CD14-positive monocyte (primary cell): ENCODE data around the gene PLIN1. TPM values are rescaled to one million over a fixed set of nuclear protein-coding genes. Genes with fewer than 3 reads are reported as not detected.

Experiments used
- DNase-seq, 3 donors: peaks; one replicate each; pipeline ENCODE4 v3.0.0-alpha.2; 2011 to 2022
- H2AFZ ChIP-seq: 2 replicates; pipeline ENCODE4 v1.6.0; 2012; ENCODE audit warnings: mild to moderate bottlenecking, low read depth, low read length, inconsistent platforms; ENCODE audit not compliant: insufficient read depth, poor library complexity, severe bottlenecking
- H3K27ac ChIP-seq, 2 donors: 1 replicate in 1 of 2; 2 replicates in 1 of 2; pipeline ENCODE4 v1.5.1; 2012 to 2013; ENCODE audit warnings: low read length in 2 of 2, control low read depth in 1 of 2, inconsistent platforms in 1 of 2, low read depth in 1 of 2, mild to moderate bottlenecking in 1 of 2
- H3K27me3 ChIP-seq, 2 donors: one replicate each; pipeline versions ENCODE4 v1.6.0 to v1.6.1; 2011 to 2013; ENCODE audit warnings: low read length in 2 of 2; ENCODE audit not compliant: control insufficient read depth in 2 of 2, insufficient read depth in 2 of 2
- H3K36me3 ChIP-seq, 2 donors: replicated peaks in 1 of 2; 1 replicate in 1 of 2; 2 replicates in 1 of 2; pipeline versions ENCODE4 v1.5.1 to v1.6.1; 2012 to 2013; ENCODE audit warnings: low read length in 2 of 2, control low read depth in 1 of 2, inconsistent platforms in 1 of 2, mild to moderate bottlenecking in 1 of 2; ENCODE audit not compliant: insufficient read depth in 2 of 2, control insufficient read depth in 1 of 2
- H3K4me1 ChIP-seq, 2 donors: 1 replicate in 1 of 2; 2 replicates in 1 of 2; pipeline versions ENCODE4 v1.5.1 to v1.6.1; 2012 to 2013; ENCODE audit warnings: low read length in 2 of 2, control low read depth in 1 of 2, inconsistent platforms in 1 of 2, mild to moderate bottlenecking in 1 of 2, moderate library complexity in 1 of 2; ENCODE audit not compliant: insufficient read depth in 2 of 2, control insufficient read depth in 1 of 2
- H3K4me2 ChIP-seq: replicated peaks from 2 replicates; pipeline ENCODE3; 2012; ENCODE audit warnings: low read length, moderate library complexity, mild to moderate bottlenecking; ENCODE audit not compliant: poor library complexity, severe bottlenecking; ENCODE audit errors: extremely low read depth
- H3K4me3 ChIP-seq, 3 experiments: fragments of 200-600 bp in 1 of 3; sonication (generic) in 1 of 3; replicated peaks in 1 of 3; 1 replicate in 2 of 3; 2 replicates in 1 of 3; pipeline ENCODE4 v1.5.1; 2011 to 2013; ENCODE audit warnings: low read length in 3 of 3, mild to moderate bottlenecking in 3 of 3, control low read depth in 2 of 3, low read depth in 2 of 3, inconsistent platforms in 1 of 3, moderate library complexity in 1 of 3
- H3K79me2 ChIP-seq: 2 replicates; pipeline ENCODE4 v1.6.0; 2012; ENCODE audit warnings: mild to moderate bottlenecking, control low read depth, inconsistent platforms, low read length, moderate library complexity; ENCODE audit not compliant: insufficient read depth
- H3K9ac ChIP-seq: 2 replicates; pipeline ENCODE4 v1.6.0; 2017; ENCODE audit warnings: low read length, mild to moderate bottlenecking; ENCODE audit not compliant: insufficient read depth, poor library complexity, severe bottlenecking
- H3K9me3 ChIP-seq, 2 donors: replicated peaks in 1 of 2; 1 replicate in 1 of 2; 2 replicates in 1 of 2; pipeline versions ENCODE4 v1.5.1 to v1.6.1; 2012 to 2013; ENCODE audit warnings: low read length in 2 of 2, control low read depth in 1 of 2; ENCODE audit not compliant: control insufficient read depth in 1 of 2, insufficient read depth in 1 of 2
- H4K20me1 ChIP-seq: 2 replicates; pipeline ENCODE4 v1.6.0; 2012; ENCODE audit warnings: mild to moderate bottlenecking, low read length, control low read depth, moderate library complexity; ENCODE audit not compliant: insufficient read depth
- H3K27ac Mint-ChIP-seq, 7 donors: one replicate each; pipeline ENCODE4 v1.8.0; 2020; ENCODE audit warnings: mild to moderate bottlenecking in 7 of 7, mixed read lengths in 7 of 7, moderate library complexity in 6 of 7, inconsistent platforms in 2 of 7
- H3K27me3 Mint-ChIP-seq, 3 donors: one replicate each; pipeline ENCODE4 v1.8.0; 2021 to 2022; ENCODE audit warnings: low read depth in 3 of 3, mild to moderate bottlenecking in 3 of 3, mixed read lengths in 3 of 3, moderate library complexity in 3 of 3, inconsistent platforms in 1 of 3
- H3K36me3 Mint-ChIP-seq, 2 donors: one replicate each; pipeline ENCODE4 v1.8.0; 2020; ENCODE audit warnings: mixed read lengths in 2 of 2, inconsistent platforms in 1 of 2, mild to moderate bottlenecking in 1 of 2
- H3K4me1 Mint-ChIP-seq: one replicate; pipeline ENCODE4 v1.8.0; 2020; ENCODE audit warnings: mild to moderate bottlenecking, mixed read lengths
- H3K4me3 Mint-ChIP-seq, 2 donors: one replicate each; pipeline ENCODE4 v1.8.0; 2020; ENCODE audit warnings: mild to moderate bottlenecking in 2 of 2, mixed read lengths in 2 of 2, moderate library complexity in 1 of 2
- H3K9me3 Mint-ChIP-seq, 7 donors: one replicate each; pipeline ENCODE4 v1.8.0; 2020 to 2022; ENCODE audit warnings: mixed read lengths in 7 of 7, mild to moderate bottlenecking in 6 of 7, moderate library complexity in 6 of 7, inconsistent platforms in 2 of 7
- WGBS: methylation state at CpG from one replicate; pipeline ENCODE4 v1.1.5; 2013; ENCODE audit warnings: missing lambda C conversion rate; ENCODE audit not compliant: insufficient coverage; 5-methylcytosine and 5-hydroxymethylcytosine counted together
- intact Hi-C, 2 donors: fragments of 100-400 bp; cut with micrococcal nuclease; formaldehyde crosslinking; loops; one replicate each; pipeline versions ENCODE4 v1.15.0 to v1.15.1; 2023
- polyA plus RNA-seq, 3 donors: library from polyadenylated mRNA; depleted of rRNA in 1 of 3; unstranded in 2 of 3; stranded (reverse) in 1 of 3; fragments of 300-500 nt in 2 of 3; fragments of >200 nt in 1 of 3; fragmentation: Illumina TruSeq in 2 of 3; gene quantifications; 1 replicate in 2 of 3; 2 replicates in 1 of 3; pipeline ENCODE4 v1.2.3, GENCODE V29; 2012 to 2021
- TF ChIP-seq, protein P1 (sequence below): fragments of 200-600 bp; IDR thresholded peaks from one replicate; pipeline ENCODE4 v1.8.0; 2022; ENCODE audit warnings: antibody characterized with exemption, mild to moderate bottlenecking

PLIN1 gene
- polyA plus RNA-seq, 3 donors = 0.12 TPM; not detected in 2

DNA sequence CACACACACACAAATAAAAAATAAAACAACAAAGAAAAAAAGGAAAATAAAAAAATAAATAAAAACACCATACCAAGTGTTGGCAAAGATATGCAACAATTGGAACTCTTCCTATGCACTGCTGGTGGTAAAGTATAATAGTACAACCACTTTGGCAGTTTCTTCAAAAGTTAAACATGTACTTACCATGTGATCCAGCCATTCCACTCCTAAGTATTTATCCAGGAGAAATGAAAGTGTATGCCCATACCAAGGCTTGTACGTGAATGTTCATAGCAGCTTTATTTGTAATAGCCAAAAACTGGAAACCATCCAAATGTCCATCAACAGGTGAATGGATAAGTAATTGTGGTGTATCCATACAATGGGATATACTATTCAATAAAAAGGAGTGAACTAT lies 28.4 kb upstream of the PLIN1 start:
- Histone ChIP-seq H4K20me1 (no peaks in the 10 kb centered on the region), H3K4me2 (no peak overlapping the region), H3K9me3 (no peaks in the 10 kb centered on the region), H2AFZ (no peak overlapping the region), H3K36me3 (no peaks in the 10 kb centered on the region), H3K79me2 (no peaks in the 10 kb centered on the region), H3K4me3 (no peak overlapping the region), H3K4me1 (no peaks in the 10 kb centered on the region), H3K9ac (no peak overlapping the region), H3K27ac (no peak overlapping the region), H3K27me3 (no peaks in the 10 kb centered on the region)
- Mint-ChIP-seq H3K4me3 (no peak overlapping the region), H3K27me3 (peaks cover 1 to 5% (median 5%) of the 10 kb centered on the region in 3 donors), H3K4me1 (no peaks in the 10 kb centered on the region), H3K27ac (peak overlapping the region in 1 of 7 donors; percentile 49), H3K9me3 (no peaks in the 10 kb centered on the region), H3K36me3 (no peaks in the 10 kb centered on the region)
- no peak for DNase-seq
- no CpG with 5 or more reads among the region's 1 CpG for WGBS
- intact Hi-C loops = no loop called here
- TF ChIP-seq, protein P1, sequence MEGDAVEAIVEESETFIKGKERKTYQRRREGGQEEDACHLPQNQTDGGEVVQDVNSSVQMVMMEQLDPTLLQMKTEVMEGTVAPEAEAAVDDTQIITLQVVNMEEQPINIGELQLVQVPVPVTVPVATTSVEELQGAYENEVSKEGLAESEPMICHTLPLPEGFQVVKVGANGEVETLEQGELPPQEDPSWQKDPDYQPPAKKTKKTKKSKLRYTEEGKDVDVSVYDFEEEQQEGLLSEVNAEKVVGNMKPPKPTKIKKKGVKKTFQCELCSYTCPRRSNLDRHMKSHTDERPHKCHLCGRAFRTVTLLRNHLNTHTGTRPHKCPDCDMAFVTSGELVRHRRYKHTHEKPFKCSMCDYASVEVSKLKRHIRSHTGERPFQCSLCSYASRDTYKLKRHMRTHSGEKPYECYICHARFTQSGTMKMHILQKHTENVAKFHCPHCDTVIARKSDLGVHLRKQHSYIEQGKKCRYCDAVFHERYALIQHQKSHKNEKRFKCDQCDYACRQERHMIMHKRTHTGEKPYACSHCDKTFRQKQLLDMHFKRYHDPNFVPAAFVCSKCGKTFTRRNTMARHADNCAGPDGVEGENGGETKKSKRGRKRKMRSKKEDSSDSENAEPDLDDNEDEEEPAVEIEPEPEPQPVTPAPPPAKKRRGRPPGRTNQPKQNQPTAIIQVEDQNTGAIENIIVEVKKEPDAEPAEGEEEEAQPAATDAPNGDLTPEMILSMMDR = no peak

DNA sequence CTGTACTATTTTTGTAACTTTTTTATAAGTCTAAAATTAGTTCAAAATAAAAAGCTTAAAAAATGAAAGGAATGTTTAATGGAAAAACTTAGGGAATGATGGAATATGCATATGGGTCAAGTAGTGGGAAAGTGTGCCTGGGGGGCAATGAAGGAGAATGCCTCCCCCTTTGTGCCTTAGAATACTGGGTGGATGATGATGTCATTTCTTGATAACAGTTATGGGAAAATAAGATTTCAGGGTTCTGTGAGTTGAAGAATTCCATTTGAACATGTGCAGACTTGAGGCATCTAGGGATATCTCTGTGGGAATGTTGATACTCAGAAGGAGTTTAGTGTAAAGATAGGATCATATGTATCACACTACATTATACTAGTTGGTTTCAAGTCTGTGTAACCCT lies 25.2 kb upstream of the PLIN1 start:
- H3K27ac Mint-ChIP-seq = no peak overlapping the region
- H3K36me3 Mint-ChIP-seq = no peaks in the 10 kb centered on the region

More for the DNA sequence above, 25.2 kb upstream of the PLIN1 start:
- no peak overlapping the region for H3K27ac ChIP-seq
- no peak overlapping the region for H3K4me3 ChIP-seq
- no peaks in the 10 kb centered on the region for H3K36me3 ChIP-seq
- intact Hi-C loops = no loop called here
- H3K4me2 ChIP-seq = no peak overlapping the region
- Mint-ChIP-seq H3K27me3 (peaks cover 1 to 9% (median 6%) of the 10 kb centered on the region in 3 donors), H3K4me1 (no peaks in the 10 kb centered on the region), H3K9me3 (no peaks in the 10 kb centered on the region), H3K4me3 (peak overlapping the region in 1 of 2 donors; percentile 23)
- no peak overlapping the region for H2AFZ ChIP-seq
- TF ChIP-seq, protein P1 = no peak
- H3K79me2 ChIP-seq = no peaks in the 10 kb centered on the region
- H3K27me3 ChIP-seq = no peaks in the 10 kb centered on the region
- no peak overlapping the region for H3K9ac ChIP-seq
- no peaks in the 10 kb centered on the region for H3K9me3 ChIP-seq
- no peaks in the 10 kb centered on the region for H3K4me1 ChIP-seq
- DNase-seq = no peak
- no peaks in the 10 kb centered on the region for H4K20me1 ChIP-seq
